HEK293 (cell line): ENCODE data around the gene C6orf163.
A peak's percentile ranks its signal among the peaks of the same experiment; 100 is the strongest.

ENCODE experiments used
- CTCF ChIA-PET: fragments of 350-600 bp; formaldehyde crosslinking; extraction: SDS; loops from one replicate; lab custom pipeline; 2021; ENCODE audit warnings: antibody characterized with exemption; lab: Yijun Ruan, JAX
- POLR2A ChIA-PET: fragments of 300-600 bp; formaldehyde crosslinking; extraction: SDS; loops from one replicate; lab custom pipeline; 2020; ENCODE audit warnings: antibody characterized with exemption, inconsistent platforms; lab: Yijun Ruan, JAX
- H3K27ac ChIP-seq: fragments of 200-500 bp; sonication (Bioruptor generic); 2 replicates; pipeline ENCODE4 v1.5.1; 2014; ENCODE audit warnings: low read depth, low read length, control low read depth, inconsistent platforms; ENCODE audit errors: extremely low read depth
- H3K36me3 ChIP-seq, 2 experiments: fragments of 200-500 bp in 1 of 2; sonication (Bioruptor generic) in 1 of 2; 1 replicate in 1 of 2; 2 replicates in 1 of 2; pipeline ENCODE4 v1.5.1; 2014 to 2017; ENCODE audit warnings: inconsistent platforms in 2 of 2, low read length in 2 of 2; ENCODE audit not compliant: control insufficient read depth in 2 of 2, insufficient read depth in 1 of 2
- H3K4me1 ChIP-seq: fragments of 200-500 bp; sonication (Bioruptor generic); 2 replicates; pipeline ENCODE4 v1.5.1; 2014; ENCODE audit warnings: mild to moderate bottlenecking, low read length, inconsistent platforms; ENCODE audit not compliant: control insufficient read depth, insufficient read depth
- H3K4me3 ChIP-seq: 2 replicates; pipeline ENCODE4 v1.5.1; 2011; ENCODE audit warnings: low read depth, mild to moderate bottlenecking, control low read depth, low read length, moderate library complexity
- H3K9me3 ChIP-seq: fragments of 200-500 bp; sonication (Bioruptor generic); 2 replicates; pipeline ENCODE4 v1.5.1; 2014; ENCODE audit warnings: low read depth, low read length, inconsistent platforms; ENCODE audit not compliant: control insufficient read depth, insufficient read depth
- PRDM6 ChIP-seq: fragments of 450-650 bp; formaldehyde crosslinking; IDR thresholded peaks from 2 replicates; pipeline ENCODE4 v1.5.1; 2017; ENCODE audit warnings: missing biosample characterization, missing genetic modification characterization
- TRIM28 ChIP-seq: IDR thresholded peaks from 2 replicates; pipeline ENCODE4 v1.6.1; 2011; ENCODE audit warnings: low read length, control low read depth, borderline replicate concordance
- TSHZ1 ChIP-seq: fragments of 450-650 bp; formaldehyde crosslinking; IDR thresholded peaks from 2 replicates; pipeline ENCODE4 v1.5.1; 2016; ENCODE audit warnings: missing biosample characterization, missing genetic modification characterization, borderline replicate concordance
- ZBTB7A ChIP-seq: fragments of 450-650 bp; formaldehyde crosslinking; IDR thresholded peaks from 2 replicates; pipeline ENCODE4 v1.5.1; 2016; ENCODE audit warnings: low read depth, missing biosample characterization, missing genetic modification characterization
- ZNF114 ChIP-seq: fragments of 450-650 bp; formaldehyde crosslinking; IDR thresholded peaks from 2 replicates; pipeline ENCODE4 v1.5.0; 2017; ENCODE audit warnings: missing biosample characterization, missing genetic modification characterization
- ZNF155 ChIP-seq: fragments of 450-650 bp; formaldehyde crosslinking; IDR thresholded peaks from 2 replicates; pipeline ENCODE4 v1.5.1; 2016; ENCODE audit warnings: missing biosample characterization, missing genetic modification characterization
- ZNF24 ChIP-seq: fragments of 450-650 bp; formaldehyde crosslinking; IDR thresholded peaks from 2 replicates; pipeline ENCODE4 v1.5.1; 2016; ENCODE audit warnings: missing biosample characterization, missing genetic modification characterization
- ZNF248 ChIP-seq: fragments of 450-650 bp; formaldehyde crosslinking; IDR thresholded peaks from 2 replicates; pipeline ENCODE4 v1.5.1; 2017; ENCODE audit warnings: missing biosample characterization, missing genetic modification characterization
- ZNF341 ChIP-seq: fragments of 450-650 bp; formaldehyde crosslinking; IDR thresholded peaks from 2 replicates; pipeline ENCODE4; 2016; ENCODE audit warnings: low read depth, missing biosample characterization, missing genetic modification characterization
- ZNF426 ChIP-seq: fragments of 450-650 bp; formaldehyde crosslinking; IDR thresholded peaks from 2 replicates; pipeline ENCODE4 v1.5.1; 2017; ENCODE audit warnings: missing biosample characterization, missing genetic modification characterization, mild to moderate bottlenecking, inconsistent platforms, moderate library complexity
- ZNF549 ChIP-seq: fragments of 450-650 bp; IDR thresholded peaks from 2 replicates; pipeline ENCODE4 v1.5.1; 2018; ENCODE audit warnings: missing biosample characterization, missing genetic modification characterization, mild to moderate bottlenecking, inconsistent platforms, moderate library complexity
- ZNF560 ChIP-seq: fragments of 450-650 bp; formaldehyde crosslinking; IDR thresholded peaks from 2 replicates; pipeline ENCODE4 v1.5.1; 2017; ENCODE audit warnings: missing biosample characterization, missing genetic modification characterization, borderline replicate concordance
- ZNF571 ChIP-seq: fragments of 450-650 bp; formaldehyde crosslinking; IDR thresholded peaks from 2 replicates; pipeline ENCODE4 v1.5.0; 2017; ENCODE audit warnings: missing biosample characterization, missing genetic modification characterization
- ZNF621 ChIP-seq: fragments of 450-650 bp; formaldehyde crosslinking; IDR thresholded peaks from 2 replicates; pipeline ENCODE4 v1.5.1; 2017; ENCODE audit warnings: missing biosample characterization, missing genetic modification characterization
- ZNF626 ChIP-seq: fragments of 450-650 bp; sonication (Bioruptor Pico); formaldehyde crosslinking; IDR thresholded peaks from 2 replicates; pipeline ENCODE4 v1.5.1; 2018; ENCODE audit warnings: missing biosample characterization, missing genetic modification characterization, inconsistent platforms
- ZNF654 ChIP-seq: fragments of 450-650 bp; formaldehyde crosslinking; IDR thresholded peaks from 2 replicates; pipeline ENCODE4 v1.5.1; 2016; ENCODE audit warnings: low read depth, missing biosample characterization, missing genetic modification characterization
- TF ChIP-seq, protein P1 (sequence below): fragments of 450-650 bp; formaldehyde crosslinking; IDR thresholded peaks from 2 replicates; pipeline ENCODE4 v1.5.0; 2017; ENCODE audit warnings: missing biosample characterization, missing genetic modification characterization, borderline replicate concordance
- TF ChIP-seq, protein P2 (sequence below): fragments of 450-650 bp; formaldehyde crosslinking; IDR thresholded peaks from 2 replicates; pipeline ENCODE4 v1.5.1; 2016; ENCODE audit warnings: missing biosample characterization, missing genetic modification characterization

The C6orf163 gene

DNA sequence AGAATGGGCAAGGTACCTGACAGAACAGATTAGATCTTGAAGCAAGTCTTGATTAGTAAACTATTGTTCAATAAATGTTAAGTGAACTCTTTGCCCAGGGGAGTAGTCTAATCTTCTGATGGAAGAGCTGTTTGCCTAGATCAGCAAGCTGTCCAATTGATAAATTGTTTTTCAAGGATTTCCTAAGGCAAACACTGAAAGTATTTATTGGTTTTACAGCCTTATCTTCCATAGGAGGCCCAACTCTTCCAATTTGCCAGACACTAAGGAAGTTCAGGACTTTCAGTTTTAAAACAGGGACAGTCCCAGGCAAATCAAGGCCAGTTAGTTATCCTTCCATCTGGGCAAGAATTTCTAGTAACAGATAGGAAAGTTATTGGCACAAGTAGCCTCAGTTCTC lies 1.8 kb upstream of the C6orf163 start:
- POLR2A ChIA-PET = interaction anchor here (0.5 kb wide), 1 partner anchor 201 kb away, joined by 3 read pairs; no protein-coding TSS in a partner anchor
- Histone ChIP-seq H3K4me3 (no peak overlapping the region), H3K27ac (no peak overlapping the region), H3K9me3 (no peaks in the 10 kb centered on the region), H3K36me3 (no peaks in the 10 kb centered on the region), H3K4me1 (peaks cover 11% of the 10 kb centered on the region; the same call in 1 of the 2 replicates)
- CTCF ChIA-PET = interaction anchor here (0.6 to 4.0 kb wide), 3 partner anchors 19 to 204 kb away, joined by 4 to 14 read pairs (median 5); partner anchors contain the start of gene SMIM8
- TF ChIP-seq ZNF549 (0 out of 2 replicates have a peak, but pooled peaks have one; percentile 48), TRIM28 (peak; percentile 25; the same call in 1 of the 2 replicates), ZNF654 (no peak), PRDM6 (0 out of 2 replicates have a peak, but pooled peaks have one; percentile 8), ZNF571 (tag by site-specific recombination) (no peak), ZNF341 (tag by site-specific recombination) (peak; percentile 41; the same call in 1 of the 2 replicates), ZNF560 (tag by site-specific recombination) (no peak), ZNF24 (tag by site-specific recombination) (no peak)

DNA sequence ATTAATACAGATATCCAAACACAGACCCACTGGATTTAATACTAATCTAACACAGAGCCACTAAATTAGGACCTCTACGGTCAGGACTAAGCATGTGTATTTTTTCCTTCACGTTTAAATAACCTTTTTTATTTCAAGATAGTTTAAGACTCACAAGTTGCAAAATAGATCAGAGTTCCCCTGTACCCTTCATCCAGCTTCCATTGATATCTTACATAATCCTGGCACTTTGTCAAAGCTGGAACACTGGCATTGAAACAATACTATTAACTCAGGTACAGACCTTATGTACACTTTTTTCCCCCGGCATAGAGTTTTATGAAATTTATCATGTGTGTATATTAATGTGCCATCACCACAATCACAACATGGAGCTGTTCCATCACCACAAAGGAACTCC lies 2.1 kb downstream of the C6orf163 start:
- H3K36me3 ChIP-seq = no peaks in the 10 kb centered on the region
- no peak overlapping the region for H3K27ac ChIP-seq
- CTCF ChIA-PET = interaction anchor here (0.6 to 1.2 kb wide), 2 partner anchors 11 to 203 kb away, joined by 3 read pairs; no protein-coding TSS in a partner anchor
- H3K9me3 ChIP-seq = no peaks in the 10 kb centered on the region
- POLR2A ChIA-PET = no interaction called here
- H3K4me3 ChIP-seq = no peak overlapping the region
- 0 out of 2 replicates have a peak, but pooled peaks cover 6% of the 10 kb centered on the region for H3K4me1 ChIP-seq
- TF ChIP-seq ZNF626 (tag by site-specific recombination) = no peak

GRCh38 chr6:87349896-87350295 lies 5.3 kb downstream of the C6orf163 start:
- CTCF ChIA-PET = interaction anchor here (1.4 kb wide), 1 partner anchor 283 kb away, joined by 3 read pairs; no protein-coding TSS in a partner anchor
- no peak overlapping the region for H3K27ac ChIP-seq
- H3K9me3 ChIP-seq = no peaks in the 10 kb centered on the region
- H3K36me3 ChIP-seq = no peaks in the 10 kb centered on the region
- POLR2A ChIA-PET = no interaction called here
- TF ChIP-seq ZNF114 (tag by site-specific recombination) = no peak
- no peak for TF ChIP-seq ZNF426 (tag by site-specific recombination)
- TF ChIP-seq, protein P1, sequence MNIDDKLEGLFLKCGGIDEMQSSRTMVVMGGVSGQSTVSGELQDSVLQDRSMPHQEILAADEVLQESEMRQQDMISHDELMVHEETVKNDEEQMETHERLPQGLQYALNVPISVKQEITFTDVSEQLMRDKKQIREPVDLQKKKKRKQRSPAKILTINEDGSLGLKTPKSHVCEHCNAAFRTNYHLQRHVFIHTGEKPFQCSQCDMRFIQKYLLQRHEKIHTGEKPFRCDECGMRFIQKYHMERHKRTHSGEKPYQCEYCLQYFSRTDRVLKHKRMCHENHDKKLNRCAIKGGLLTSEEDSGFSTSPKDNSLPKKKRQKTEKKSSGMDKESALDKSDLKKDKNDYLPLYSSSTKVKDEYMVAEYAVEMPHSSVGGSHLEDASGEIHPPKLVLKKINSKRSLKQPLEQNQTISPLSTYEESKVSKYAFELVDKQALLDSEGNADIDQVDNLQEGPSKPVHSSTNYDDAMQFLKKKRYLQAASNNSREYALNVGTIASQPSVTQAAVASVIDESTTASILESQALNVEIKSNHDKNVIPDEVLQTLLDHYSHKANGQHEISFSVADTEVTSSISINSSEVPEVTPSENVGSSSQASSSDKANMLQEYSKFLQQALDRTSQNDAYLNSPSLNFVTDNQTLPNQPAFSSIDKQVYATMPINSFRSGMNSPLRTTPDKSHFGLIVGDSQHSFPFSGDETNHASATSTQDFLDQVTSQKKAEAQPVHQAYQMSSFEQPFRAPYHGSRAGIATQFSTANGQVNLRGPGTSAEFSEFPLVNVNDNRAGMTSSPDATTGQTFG (tag by site-specific recombination) = no peak
- TF ChIP-seq ZBTB7A (tag by site-specific recombination) = no peak
- TF ChIP-seq ZNF248 (tag by site-specific recombination) = no peak
- no peak for TF ChIP-seq ZNF621 (tag by site-specific recombination)
- TF ChIP-seq TSHZ1 = no peak
- TF ChIP-seq, protein P2, sequence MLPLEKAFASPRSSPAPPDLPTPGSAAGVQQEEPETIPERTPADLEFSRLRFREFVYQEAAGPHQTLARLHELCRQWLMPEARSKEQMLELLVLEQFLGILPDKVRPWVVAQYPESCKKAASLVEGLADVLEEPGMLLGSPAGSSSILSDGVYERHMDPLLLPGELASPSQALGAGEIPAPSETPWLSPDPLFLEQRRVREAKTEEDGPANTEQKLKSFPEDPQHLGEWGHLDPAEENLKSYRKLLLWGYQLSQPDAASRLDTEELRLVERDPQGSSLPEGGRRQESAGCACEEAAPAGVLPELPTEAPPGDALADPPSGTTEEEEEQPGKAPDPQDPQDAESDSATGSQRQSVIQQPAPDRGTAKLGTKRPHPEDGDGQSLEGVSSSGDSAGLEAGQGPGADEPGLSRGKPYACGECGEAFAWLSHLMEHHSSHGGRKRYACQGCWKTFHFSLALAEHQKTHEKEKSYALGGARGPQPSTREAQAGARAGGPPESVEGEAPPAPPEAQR (tag by site-specific recombination) = no peak
- TF ChIP-seq ZNF155 (tag by site-specific recombination) = no peak
- H3K4me1 ChIP-seq = no peaks in the 10 kb centered on the region
- no peak overlapping the region for H3K4me3 ChIP-seq
